Activated CD8-positive, alpha-beta memory T cell treated with anti-CD3 and anti-CD28 coated beads for 36 hours (primary cell): Measurements from ENCODE around the gene GPR61. TPM values are rescaled to one million over a fixed set of nuclear protein-coding genes. Genes with fewer than 3 reads are reported as not detected.

Source experiments
- CTCF ChIA-PET: fragments of 350-600 bp; sonication (Branson Sonifier 250); formaldehyde crosslinking; loops from one replicate; lab custom pipeline; 2021; ENCODE audit warnings: antibody characterized with exemption; lab: Charles Lee
- POLR2A ChIA-PET: fragments of 350-600 bp; sonication (Branson Sonifier 250); formaldehyde crosslinking; loops from one replicate; lab custom pipeline; 2021; ENCODE audit warnings: antibody characterized with exemption; lab: Charles Lee
- total RNA-seq, 2 experiments: library from RNA; stranded (reverse); gene quantifications; one replicate each; pipeline ENCODE4 v1.2.3, GENCODE V29; 2021

The GPR61 gene
- total RNA-seq, 2 experiments from 2014 or later = not detected

DNA sequence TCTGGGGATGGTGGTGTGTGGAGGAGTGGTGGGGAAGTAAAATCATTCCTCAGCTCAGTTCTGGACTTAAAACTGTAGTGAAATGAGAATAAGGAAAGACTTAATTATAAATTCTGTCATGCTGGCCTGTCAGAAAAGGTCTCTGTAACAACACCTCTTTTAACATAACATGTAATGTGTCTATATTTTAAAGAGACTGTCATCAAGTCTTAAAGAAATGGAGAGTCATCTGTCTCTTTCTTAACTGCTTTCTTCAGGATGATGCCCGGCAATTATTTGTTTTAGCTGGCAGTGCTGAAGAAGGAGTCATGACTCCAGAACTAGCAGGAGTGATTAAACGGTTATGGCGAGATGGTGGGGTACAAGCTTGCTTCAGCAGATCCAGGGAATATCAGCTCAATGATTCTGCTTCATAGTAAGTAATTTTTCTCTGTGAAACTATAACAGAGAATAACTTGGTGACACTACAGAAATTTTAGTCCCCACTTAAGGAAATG lies 39.3 kb downstream of the GPR61 start:
- ChIA-PET POLR2A (no interaction called here), CTCF (interaction anchor here (1.0 kb wide), 1 partner anchor 33 kb away, joined by 5 read pairs; no protein-coding TSS in a partner anchor)

DNA sequence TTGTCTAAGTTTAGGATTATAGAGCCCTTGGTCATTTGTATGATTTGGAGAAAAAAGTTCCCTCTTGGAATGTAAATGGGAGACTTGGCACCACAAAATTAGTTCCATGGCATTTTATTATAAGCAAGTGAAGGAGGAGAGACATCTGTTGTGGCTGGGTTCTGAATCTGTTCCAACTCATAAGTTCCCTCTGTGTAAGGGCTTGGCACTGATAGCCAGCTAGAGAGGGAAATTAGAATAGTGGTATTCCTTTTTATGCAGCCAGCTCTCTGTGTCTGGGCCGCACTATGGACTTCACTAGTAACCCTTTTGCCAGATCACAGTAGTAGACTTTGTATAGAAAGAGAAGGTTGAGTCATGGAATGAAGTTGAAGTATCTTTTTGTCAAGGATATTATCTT lies 39.8 kb downstream of the GPR61 start:
- POLR2A ChIA-PET = no interaction called here
- CTCF ChIA-PET = interaction anchor here (0.7 to 1.0 kb wide), 2 partner anchors 33 to 62 kb away, joined by 3 to 5 read pairs; no protein-coding TSS in a partner anchor

DNA sequence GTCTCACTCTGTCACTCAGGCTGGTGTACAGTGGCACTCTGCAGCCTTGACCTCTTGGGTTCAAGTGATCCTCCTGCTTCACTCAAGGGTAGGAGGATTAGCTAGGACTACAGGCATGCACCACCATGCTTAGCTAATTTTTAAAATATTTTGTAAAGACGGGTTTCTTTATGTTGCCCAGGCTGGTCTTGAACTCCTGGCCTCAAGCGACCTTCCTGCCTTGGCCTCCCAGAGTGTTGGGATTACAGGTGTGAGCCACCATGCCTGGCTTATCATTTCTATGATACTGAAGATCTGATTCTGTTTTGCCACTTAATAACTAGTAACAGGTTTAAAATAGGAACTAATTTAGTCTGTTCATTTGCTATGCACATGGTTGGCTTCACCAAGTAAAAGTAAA lies 42.3 kb downstream of the GPR61 start:
- POLR2A ChIA-PET = no interaction called here
- CTCF ChIA-PET = no interaction called here

DNA sequence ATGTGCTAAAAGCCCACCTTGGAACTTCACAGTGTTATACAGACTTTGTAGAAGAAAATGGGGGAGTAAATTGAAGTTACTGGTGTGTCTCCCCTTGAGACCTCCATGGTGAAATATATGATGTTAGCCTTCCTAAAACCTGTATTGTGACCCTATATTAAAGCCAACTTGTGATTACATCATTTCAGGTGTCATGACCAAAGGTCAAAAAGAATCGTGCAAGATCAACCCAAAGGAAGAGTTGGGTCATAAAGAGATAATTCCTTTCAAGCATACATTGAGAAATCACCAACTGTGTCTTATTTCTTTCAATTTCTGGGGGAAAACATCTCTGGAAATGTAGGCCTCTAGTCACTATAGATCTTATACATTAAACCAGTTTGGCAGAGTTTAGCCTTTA lies 45.1 kb downstream of the GPR61 start:
- POLR2A ChIA-PET = no interaction called here
- CTCF ChIA-PET = no interaction called here

GRCh38 chr1:109586055-109586454 lies 46.4 kb downstream of the GPR61 start:
- ChIA-PET CTCF (no interaction called here), POLR2A (no interaction called here)

DNA sequence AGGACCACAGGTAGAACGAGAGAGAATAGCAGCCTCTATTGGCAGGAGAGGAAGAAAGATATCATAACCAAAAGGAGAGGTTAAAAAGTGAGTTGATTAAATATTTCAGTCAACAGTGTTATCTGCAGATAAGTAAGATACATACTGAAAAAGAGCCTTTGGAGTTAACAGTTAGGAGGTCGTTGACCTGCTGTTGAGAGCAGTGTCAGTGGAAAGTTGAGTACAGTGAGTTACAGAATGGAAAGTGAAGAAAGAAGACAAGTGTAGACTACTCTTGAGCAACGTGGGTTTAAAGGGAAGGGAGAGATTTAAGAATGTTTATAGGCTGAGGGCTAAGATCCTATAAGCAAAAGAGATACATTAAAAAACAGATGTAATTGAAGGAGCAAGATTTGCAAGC lies 49.5 kb downstream of the GPR61 start:
- ChIA-PET CTCF (no interaction called here), POLR2A (no interaction called here)

GRCh38 chr1:109589679-109590078 lies 50.0 kb downstream of the GPR61 start:
- CTCF ChIA-PET = no interaction called here
- POLR2A ChIA-PET = no interaction called here

GRCh38 chr1:109592916-109593315 lies 53.2 kb downstream of the GPR61 start:
- ChIA-PET POLR2A (no interaction called here), CTCF (no interaction called here)

GRCh38 chr1:109595531-109595930 lies 55.9 kb downstream of the GPR61 start:
- CTCF ChIA-PET = interaction anchor here (0.5 kb wide), 1 partner anchor 1034 kb away, joined by 3 read pairs; no protein-coding TSS in a partner anchor
- POLR2A ChIA-PET = no interaction called here

Other genes starting within 250 kb of the GPR61 start
- not detected for gene MYBPHL, start 232.9 kb upstream of the GPR61 start, total RNA-seq
- 1 to 10 TPM; 2.7 to 3.1 TPM for gene SORT1, start 142.0 kb upstream of the GPR61 start, total RNA-seq
- 100 to 1,000 TPM; 223 to 233 TPM for gene PSMA5, start 113.4 kb upstream of the GPR61 start, total RNA-seq
- gene SYPL2, start 73.3 kb upstream of the GPR61 start, total RNA-seq = under 1 TPM; 0.06 to 0.13 TPM
- gene ATXN7L2, start 56.0 kb upstream of the GPR61 start, total RNA-seq = 10 to 100 TPM; 16.5 to 16.8 TPM
- 1 to 10 TPM; 7.1 to 8.2 TPM for gene CYB561D1, start 45.8 kb upstream of the GPR61 start, total RNA-seq
- gene AMIGO1, start 30.1 kb upstream of the GPR61 start, total RNA-seq = 1 to 10 TPM; 2.6 to 3.2 TPM
- gene GNAI3, start 8.7 kb downstream of the GPR61 start, total RNA-seq = 1 to 10 TPM; 9.2 to 9.3 TPM
- gene GNAT2, start 79.7 kb downstream of the GPR61 start, total RNA-seq = 1 to 10 TPM; 1.3 to 1.4 TPM
- gene AMPD2, start 80.0 kb downstream of the GPR61 start, total RNA-seq = 100 to 1,000 TPM in 1 of 2 experiments, 10 to 100 TPM in 1; 82.3 to 101 TPM
- 1 to 10 TPM; 1.4 to 1.8 TPM for gene GSTM4, start 116.2 kb downstream of the GPR61 start, total RNA-seq
- 1 to 10 TPM; 3.1 to 4.1 TPM for gene GSTM2, start 128.2 kb downstream of the GPR61 start, total RNA-seq
- gene GSTM1, start 147.9 kb downstream of the GPR61 start, total RNA-seq = not detected
- not detected for gene GSTM5, start 172.4 kb downstream of the GPR61 start, total RNA-seq
- gene GSTM3, start 201.2 kb downstream of the GPR61 start, total RNA-seq = 10 to 100 TPM in 1 of 2 experiments, 1 to 10 TPM in 1; 8.6 to 11.8 TPM
- gene EPS8L3, start 224.1 kb downstream of the GPR61 start, total RNA-seq = not detected